ENCODE results near the gene ZCWPW1. TPM values are rescaled to one million over a fixed set of nuclear protein-coding genes. Genes with fewer than 3 reads are reported as not detected.

Gene ZCWPW1
- total RNA-seq, 2 donors from 2014 or later, result 1.6 to 3.3 TPM

DNA sequence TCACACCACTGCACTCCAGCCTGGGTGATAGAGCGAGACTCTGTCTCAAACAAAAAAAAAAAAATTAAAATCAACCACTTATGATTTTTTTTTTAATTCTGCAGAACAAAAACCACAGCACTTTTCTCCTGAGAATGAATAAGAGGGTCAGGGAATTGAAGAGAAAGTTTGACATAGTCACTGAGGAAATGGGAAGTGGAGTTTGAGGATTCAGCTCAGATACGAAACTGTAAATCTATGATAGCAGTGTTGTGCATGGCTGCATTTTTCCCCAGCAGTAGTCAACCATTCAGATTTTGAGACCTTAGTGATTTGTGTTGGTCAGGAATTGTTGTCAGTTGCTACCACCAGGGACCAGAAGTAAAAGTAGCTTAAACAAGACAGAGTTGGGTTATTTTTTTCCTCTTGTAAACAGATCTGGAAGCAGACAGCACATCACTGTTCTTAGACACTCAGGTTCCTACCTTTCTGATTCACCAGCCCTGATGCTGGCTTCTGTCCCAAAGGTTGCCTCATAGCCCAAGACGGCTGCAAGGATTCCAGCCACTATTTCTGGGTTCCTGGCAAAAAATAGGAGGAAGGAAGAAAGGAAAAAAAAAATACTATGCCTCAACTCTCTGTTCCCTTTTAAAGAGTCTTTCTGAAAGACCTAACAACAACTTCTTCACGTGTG lies 35.1 kb downstream of the ZCWPW1 start:
- TF ChIP-seq POLR2A (IDR thresholded peaks at IDR 0.05), result no peak
- TF ChIP-seq, protein P1, sequence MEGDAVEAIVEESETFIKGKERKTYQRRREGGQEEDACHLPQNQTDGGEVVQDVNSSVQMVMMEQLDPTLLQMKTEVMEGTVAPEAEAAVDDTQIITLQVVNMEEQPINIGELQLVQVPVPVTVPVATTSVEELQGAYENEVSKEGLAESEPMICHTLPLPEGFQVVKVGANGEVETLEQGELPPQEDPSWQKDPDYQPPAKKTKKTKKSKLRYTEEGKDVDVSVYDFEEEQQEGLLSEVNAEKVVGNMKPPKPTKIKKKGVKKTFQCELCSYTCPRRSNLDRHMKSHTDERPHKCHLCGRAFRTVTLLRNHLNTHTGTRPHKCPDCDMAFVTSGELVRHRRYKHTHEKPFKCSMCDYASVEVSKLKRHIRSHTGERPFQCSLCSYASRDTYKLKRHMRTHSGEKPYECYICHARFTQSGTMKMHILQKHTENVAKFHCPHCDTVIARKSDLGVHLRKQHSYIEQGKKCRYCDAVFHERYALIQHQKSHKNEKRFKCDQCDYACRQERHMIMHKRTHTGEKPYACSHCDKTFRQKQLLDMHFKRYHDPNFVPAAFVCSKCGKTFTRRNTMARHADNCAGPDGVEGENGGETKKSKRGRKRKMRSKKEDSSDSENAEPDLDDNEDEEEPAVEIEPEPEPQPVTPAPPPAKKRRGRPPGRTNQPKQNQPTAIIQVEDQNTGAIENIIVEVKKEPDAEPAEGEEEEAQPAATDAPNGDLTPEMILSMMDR (IDR thresholded peaks at IDR 0.05), result no peak
- H3K27me3 ChIP-seq, result no peaks in the 10 kb centered on the region
- intact Hi-C loops (cut with DNase I), result no loop called here
- DNase-seq, result no peak
- no peaks in the 10 kb centered on the region for H3K9me3 ChIP-seq
- peaks cover 8% of the 10 kb centered on the region for H3K4me1 ChIP-seq
- no peaks in the 10 kb centered on the region for H3K36me3 ChIP-seq (replicated peaks in 1 of 2; ENCODE audit: insufficient read depth in 1 of 2, low read depth in 2 of 2)
- 74 to 84% methylated on average over 4 of the region's 4 CpGs for WGBS, 2 donors
- no peak for ATAC-seq
- no peak overlapping the region for H3K4me3 ChIP-seq
- no peak overlapping the region for H3K27ac ChIP-seq

- intact Hi-C loops (cut with DNase I), result no loop called here
- Histone ChIP-seq H3K27ac (no peak overlapping the region), H3K27me3 (no peaks in the 10 kb centered on the region), H3K36me3 (replicated peaks in 1 of 2; ENCODE audit: insufficient read depth in 1 of 2, low read depth in 2 of 2) (no peaks in the 10 kb centered on the region), H3K9me3 (no peaks in the 10 kb centered on the region), H3K4me3 (no peak overlapping the region), H3K4me1 (peaks cover 13% of the 10 kb centered on the region)
- ATAC-seq (no peak), DNase-seq (no peak)
- 45 to 57% methylated on average over 2 to 3 of the region's 3 CpGs for WGBS, 2 donors
- TF ChIP-seq POLR2A (IDR thresholded peaks at IDR 0.05), result no peak
- TF ChIP-seq, protein P1 (IDR thresholded peaks at IDR 0.05), result no peak
These were observed 38.1 kb downstream of the ZCWPW1 start for GRCh38 chr7:100390286-100391009.

DNA sequence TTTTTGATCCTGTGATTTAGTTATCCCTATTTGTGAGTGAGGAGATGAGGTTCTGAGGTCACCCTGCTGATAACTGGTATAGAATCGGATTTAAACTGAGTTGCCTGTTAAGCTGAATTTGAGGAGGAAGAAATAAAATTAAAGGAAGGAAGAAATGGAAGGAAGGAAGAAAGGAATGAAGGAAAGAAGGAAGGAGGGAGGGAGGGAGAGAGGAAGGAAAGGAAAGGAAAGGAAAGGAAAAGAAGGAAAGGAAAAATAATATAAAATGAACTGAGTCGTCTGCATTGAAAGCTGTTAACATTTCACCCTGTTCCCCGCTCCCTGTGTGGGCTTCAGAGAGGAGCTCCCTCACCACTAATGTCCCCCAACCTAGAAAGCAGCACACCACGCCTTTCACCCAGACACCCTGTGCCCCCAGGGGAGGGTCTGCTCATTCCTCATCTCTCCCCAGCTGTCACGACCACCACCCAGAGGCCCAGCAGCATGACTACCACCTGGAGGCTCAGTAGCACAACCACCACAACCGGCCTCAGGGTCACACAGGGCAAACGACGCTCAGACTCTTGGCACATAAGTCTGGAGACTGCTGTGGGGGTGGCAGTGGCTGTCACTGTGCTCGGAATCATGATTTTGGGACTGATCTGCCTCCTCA lies 38.9 kb downstream of the ZCWPW1 start:
- Histone ChIP-seq H3K9me3 (no peaks in the 10 kb centered on the region), H3K4me3 (no peak overlapping the region), H3K27ac (no peak overlapping the region), H3K27me3 (no peaks in the 10 kb centered on the region), H3K4me1 (peaks cover 13% of the 10 kb centered on the region), H3K36me3 (replicated peaks in 1 of 2; ENCODE audit: insufficient read depth in 1 of 2, low read depth in 2 of 2) (no peaks in the 10 kb centered on the region)
- TF ChIP-seq, protein P1 (IDR thresholded peaks at IDR 0.05), result no peak
- no peak for TF ChIP-seq POLR2A (IDR thresholded peaks at IDR 0.05)
- no peak for ATAC-seq
- DNase-seq, result no peak
- intact Hi-C loops (cut with DNase I), result no loop called here
- WGBS, 2 donors, result 51 to 69% methylated on average over 9 of the region's 9 CpGs

DNA sequence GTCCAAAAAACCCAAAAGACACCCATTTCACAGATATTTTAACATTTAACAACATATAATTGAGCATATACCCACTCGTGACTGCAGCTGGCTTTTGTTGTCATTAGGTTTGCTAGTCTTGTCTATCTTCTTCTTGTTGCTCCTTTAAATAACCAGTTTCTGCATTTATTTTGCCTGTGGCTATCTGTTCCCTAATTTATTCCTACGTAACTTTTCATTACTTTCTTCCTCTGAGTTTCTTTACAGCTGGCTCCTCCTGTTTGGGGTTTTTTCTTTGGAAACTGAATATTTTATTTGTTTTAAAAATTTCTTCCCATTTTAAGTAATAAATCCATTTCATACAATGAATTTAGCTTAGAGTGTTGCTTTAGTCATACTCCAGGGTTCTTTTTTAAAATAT lies 40.8 kb downstream of the ZCWPW1 start:
- intact Hi-C loops (cut with DNase I), result no loop called here
- no peak overlapping the region for H3K27ac ChIP-seq
- H3K9me3 ChIP-seq, result no peaks in the 10 kb centered on the region
- 74 to 76% methylated on average over 2 of the region's 2 CpGs for WGBS, 2 donors
- no peak for DNase-seq
- no peak overlapping the region for H3K4me3 ChIP-seq
- no peaks in the 10 kb centered on the region for H3K27me3 ChIP-seq
- peaks cover 13% of the 10 kb centered on the region for H3K4me1 ChIP-seq
- no peaks in the 10 kb centered on the region for H3K36me3 ChIP-seq (replicated peaks in 1 of 2; ENCODE audit: insufficient read depth in 1 of 2, low read depth in 2 of 2)
- ATAC-seq, result no peak
- TF ChIP-seq, protein P1 (IDR thresholded peaks at IDR 0.05), result no peak
- TF ChIP-seq POLR2A (IDR thresholded peaks at IDR 0.05), result no peak
